HG02610 (cell line): ENCODE measurements around the gene AKR1C1.
"Not testable (repeated sequence)": the region's sequence is repeated elsewhere in the genome, so short reads cannot be mapped to it uniquely, and the experiment has no call there.

Source experiments
- ATAC-seq: cut with Tn5 transposase; IDR thresholded peaks from one replicate; pipeline ENCODE4 v1.9.1; 2021; ENCODE audit warnings: mild to moderate bottlenecking, moderate library complexity; ENCODE audit not compliant: unreplicated experiment

Gene AKR1C1

GRCh38 chr10:5014200-5014910 is 51.1 kb downstream of the AKR1C1 start:
- not testable (repeated sequence) for ATAC-seq

- no peak for ATAC-seq
Measured at GRCh38 chr10:5014936-5015335, 51.7 kb downstream of the AKR1C1 start.

- no peak for ATAC-seq
Measured at GRCh38 chr10:5018134-5018533, 54.9 kb downstream of the AKR1C1 start.

GRCh38 chr10:5018671-5019277 is 55.6 kb downstream of the AKR1C1 start:
- not testable (repeated sequence) for ATAC-seq

DNA sequence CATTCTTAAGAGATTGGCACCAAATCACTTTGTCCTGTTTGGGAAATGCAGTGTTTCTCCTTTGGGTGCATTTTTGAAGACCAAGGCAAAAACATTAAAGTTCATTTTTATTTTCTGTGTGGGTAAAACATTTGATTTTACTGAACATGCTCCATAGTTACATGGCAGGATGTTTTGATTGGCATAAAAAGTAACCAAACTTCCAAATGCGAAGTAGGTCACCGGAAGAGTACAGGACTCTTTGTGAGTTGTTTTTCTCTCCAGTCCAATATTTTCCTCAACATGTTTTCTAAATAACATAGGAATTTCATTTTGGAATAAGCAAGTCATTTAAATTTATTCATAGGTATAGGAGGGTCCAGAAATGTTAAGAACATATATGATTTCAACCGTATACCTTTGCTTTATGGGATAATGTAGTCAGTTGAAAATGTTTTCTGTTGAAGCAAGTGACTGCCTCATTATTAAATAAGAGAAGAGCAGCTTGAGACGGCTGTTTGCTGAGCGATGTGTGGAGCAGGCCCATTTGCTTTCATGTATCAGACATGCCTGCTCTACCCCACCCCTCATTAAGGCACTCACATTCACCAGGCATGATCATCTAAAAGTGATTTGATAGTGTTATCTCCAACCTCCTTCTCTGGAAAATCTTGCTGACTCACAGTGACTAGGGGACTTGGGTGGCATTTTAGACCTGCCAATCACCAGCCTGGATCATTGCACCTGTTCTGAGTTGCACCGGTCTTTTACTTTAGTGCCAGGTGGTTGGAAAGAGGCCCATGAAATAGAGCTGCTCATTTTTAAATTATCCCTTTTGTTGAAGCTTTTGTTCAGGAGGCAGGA is 56.8 kb downstream of the AKR1C1 start:
- ATAC-seq = not testable (repeated sequence)

GRCh38 chr10:5021624-5022290 is 58.5 kb downstream of the AKR1C1 start:
- not testable (repeated sequence) for ATAC-seq

DNA sequence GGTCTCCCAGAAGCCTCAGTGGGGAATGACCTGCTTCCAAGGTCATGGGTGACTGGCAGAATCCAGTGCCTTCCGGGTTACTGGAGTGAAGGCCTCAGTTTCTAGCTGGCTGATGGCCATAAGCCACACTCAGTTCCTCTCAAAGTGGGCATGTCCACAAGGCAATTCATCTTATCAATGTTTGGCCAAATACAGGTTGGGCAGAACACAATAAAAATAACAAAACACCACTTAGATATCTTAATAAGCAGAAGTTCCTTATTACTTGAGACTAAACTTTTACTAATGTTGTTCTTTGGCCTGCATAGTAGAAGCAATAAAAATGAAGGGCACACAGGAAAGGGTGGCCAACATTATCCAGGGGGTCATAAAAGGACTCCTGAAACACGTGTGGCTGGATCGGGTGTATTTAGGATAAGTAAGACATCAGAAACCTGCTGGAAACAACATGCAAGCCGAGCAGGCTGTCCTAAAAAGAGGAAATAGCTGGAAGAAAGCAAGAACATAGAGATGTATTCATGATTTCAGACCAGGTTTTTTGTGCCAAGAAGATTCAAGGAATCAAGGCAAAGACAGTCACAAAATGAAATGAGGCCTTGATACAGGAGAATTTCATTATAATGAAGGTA is 60.1 kb downstream of the AKR1C1 start:
- ATAC-seq = no peak

DNA sequence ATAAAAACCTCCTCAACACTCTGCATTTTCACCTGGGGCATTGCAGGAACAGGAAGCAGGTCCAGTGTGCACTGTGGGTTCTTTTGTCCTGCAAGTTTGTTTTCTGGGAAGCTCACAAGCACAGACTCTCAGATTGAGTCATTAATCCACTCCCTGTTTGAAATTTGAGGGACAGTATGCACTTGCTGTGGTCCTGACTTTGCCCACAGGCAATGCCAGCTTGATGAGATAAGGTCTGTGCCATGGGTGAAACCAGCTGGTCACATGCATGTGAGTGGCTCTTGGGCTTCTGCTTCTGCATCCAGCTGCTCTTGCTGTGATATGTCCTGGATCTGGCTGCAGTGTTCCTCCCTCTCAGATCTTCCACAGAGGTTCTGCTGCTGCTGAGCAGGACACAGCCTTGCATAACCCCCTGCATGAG is 62.3 kb downstream of the AKR1C1 start:
- not testable (repeated sequence) for ATAC-seq

- no peak for ATAC-seq
Measured at GRCh38 chr10:5030989-5031388, 67.8 kb downstream of the AKR1C1 start.

DNA sequence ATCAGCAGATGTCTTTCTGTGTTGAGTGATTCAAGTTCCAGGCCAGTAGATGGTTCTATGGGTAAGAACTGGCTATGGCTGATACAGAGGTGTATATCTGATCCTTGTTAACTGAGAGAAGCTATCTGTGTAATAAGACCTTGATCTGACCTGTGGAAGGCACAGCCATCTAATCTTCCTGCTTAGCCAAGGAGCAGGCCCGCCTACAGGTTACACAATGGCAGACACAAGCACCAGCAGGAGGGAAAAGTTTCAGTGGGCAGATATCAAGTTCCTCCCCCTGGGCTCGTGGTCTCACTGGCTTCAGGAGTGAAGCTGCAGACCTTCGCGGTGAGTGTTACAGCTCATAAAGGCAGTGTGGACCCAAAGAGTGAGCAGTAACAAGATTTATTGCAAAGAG is 68.4 kb downstream of the AKR1C1 start:
- not testable (repeated sequence) for ATAC-seq

GRCh38 chr10:5032444-5032843 is 69.2 kb downstream of the AKR1C1 start:
- not testable (repeated sequence) for ATAC-seq
